ENCODE data around the gene SNX30.

The SNX30 gene

DNA sequence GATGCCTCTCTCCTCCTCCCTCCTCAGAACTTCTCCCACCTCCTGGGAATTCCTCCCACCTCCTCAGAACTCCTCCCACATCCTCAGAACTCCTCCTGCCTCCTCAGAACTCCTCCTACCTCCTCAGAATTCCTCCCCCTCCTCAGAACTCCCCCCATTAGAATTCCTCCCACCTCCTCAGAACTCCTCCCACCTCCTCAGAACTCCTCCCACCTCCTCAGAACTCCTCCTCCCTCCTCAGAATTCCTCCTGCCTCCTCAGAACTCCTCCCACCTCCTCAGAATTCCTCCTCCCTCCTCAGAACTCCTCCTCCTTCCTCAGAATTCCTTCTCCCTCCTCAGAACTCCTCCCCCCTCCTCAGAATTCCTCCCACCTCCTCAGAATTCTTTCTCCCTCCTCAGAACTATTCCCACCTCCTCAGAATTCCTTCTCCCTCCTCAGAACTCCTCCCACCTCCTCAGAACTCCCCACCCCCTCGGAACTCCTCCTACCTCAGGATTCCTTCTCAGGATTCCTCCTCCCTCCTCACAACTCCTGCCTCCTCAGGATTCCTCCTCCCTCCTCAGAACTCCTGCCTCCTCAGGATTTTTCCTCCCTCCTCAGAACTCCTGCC lies 116.2 kb downstream of the SNX30 start:
- DNase-seq: no peak
- TF ChIP-seq, protein P1, sequence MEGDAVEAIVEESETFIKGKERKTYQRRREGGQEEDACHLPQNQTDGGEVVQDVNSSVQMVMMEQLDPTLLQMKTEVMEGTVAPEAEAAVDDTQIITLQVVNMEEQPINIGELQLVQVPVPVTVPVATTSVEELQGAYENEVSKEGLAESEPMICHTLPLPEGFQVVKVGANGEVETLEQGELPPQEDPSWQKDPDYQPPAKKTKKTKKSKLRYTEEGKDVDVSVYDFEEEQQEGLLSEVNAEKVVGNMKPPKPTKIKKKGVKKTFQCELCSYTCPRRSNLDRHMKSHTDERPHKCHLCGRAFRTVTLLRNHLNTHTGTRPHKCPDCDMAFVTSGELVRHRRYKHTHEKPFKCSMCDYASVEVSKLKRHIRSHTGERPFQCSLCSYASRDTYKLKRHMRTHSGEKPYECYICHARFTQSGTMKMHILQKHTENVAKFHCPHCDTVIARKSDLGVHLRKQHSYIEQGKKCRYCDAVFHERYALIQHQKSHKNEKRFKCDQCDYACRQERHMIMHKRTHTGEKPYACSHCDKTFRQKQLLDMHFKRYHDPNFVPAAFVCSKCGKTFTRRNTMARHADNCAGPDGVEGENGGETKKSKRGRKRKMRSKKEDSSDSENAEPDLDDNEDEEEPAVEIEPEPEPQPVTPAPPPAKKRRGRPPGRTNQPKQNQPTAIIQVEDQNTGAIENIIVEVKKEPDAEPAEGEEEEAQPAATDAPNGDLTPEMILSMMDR (IDR thresholded peaks at IDR 0.05; ENCODE audit: low read depth, low read length, missing control alignments): no peak
- H3K27ac ChIP-seq: no peak overlapping the region
- no peak overlapping the region for H3K4me3 ChIP-seq (ENCODE audit: low read depth, low read length)
- in situ Hi-C loops (cut with HindIII; ENCODE audit: low pct_ligation_motif_present, low sequenced_read_pairs): no loop called here
- H3K36me3 ChIP-seq (replicated peaks): no peaks in the 10 kb centered on the region
- no peaks in the 10 kb centered on the region for H3K27me3 ChIP-seq (replicated peaks)

DNA sequence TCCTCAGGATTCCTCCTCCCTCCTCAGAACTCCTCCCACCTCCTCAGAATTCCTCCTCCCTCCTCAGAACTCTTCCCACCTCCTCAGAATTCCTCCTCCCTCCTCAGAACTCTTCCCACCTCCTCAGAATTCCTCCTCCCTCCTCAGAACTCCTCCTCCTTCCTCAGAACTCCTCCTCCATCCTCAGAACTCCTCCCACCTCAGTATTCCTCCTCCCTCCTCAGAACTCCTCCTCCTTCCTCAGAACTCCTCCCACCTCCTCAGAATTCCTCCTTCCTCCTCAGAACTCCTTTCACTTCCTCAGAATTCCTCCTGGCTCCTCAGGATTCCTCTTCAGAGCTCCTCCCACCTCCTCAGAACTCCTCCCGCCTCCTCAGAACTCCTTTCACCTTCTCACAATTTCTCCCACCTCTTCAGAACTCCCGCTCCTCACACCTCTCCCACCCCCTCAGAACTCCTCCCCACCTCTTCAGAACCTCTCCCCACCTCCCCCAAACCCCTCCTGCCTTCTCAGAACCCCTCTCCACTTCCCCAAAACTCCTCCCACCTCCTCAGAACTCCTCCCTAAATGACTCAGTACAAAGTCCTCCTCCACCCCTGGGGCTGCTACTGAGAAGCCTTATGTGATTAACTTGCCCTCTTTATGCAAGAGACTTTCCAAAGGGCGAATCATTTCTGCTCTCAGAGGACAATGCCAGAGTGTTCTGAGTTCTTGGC lies 116.9 kb downstream of the SNX30 start:
- in situ Hi-C loops (cut with HindIII; ENCODE audit: low pct_ligation_motif_present, low sequenced_read_pairs): no loop called here
- peak; percentile 56 for DNase-seq
- TF ChIP-seq, protein P1 (IDR thresholded peaks at IDR 0.05; ENCODE audit: low read depth, low read length, missing control alignments): no peak
- H3K36me3 ChIP-seq (replicated peaks): no peaks in the 10 kb centered on the region
- H3K27me3 ChIP-seq (replicated peaks): no peaks in the 10 kb centered on the region
- H3K27ac ChIP-seq: no peak overlapping the region
- no peak overlapping the region for H3K4me3 ChIP-seq (ENCODE audit: low read depth, low read length)

DNA sequence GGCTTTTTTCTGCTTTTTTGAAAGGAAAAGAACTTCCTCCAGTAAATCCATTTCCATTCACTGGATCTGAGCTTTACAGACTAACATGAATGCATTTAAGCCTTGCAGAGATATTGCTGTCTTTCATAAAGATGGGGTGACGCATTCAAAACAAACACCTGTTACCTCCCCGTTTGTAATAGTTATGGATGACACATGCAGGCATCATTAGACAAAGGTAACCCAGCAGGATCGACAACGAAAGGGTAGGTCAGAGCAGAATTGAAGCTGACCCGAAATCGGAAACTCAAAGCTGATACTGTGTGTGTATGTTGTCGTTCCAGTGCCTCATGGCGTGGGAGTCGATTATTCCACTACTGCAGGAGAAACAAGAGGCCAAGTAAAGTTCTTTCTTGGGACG lies 117.9 kb downstream of the SNX30 start:
- H3K27ac ChIP-seq: no peak overlapping the region
- TF ChIP-seq, protein P1 (IDR thresholded peaks at IDR 0.05; ENCODE audit: low read depth, low read length, missing control alignments): no peak
- H3K36me3 ChIP-seq (replicated peaks): no peaks in the 10 kb centered on the region
- H3K27me3 ChIP-seq (replicated peaks): no peaks in the 10 kb centered on the region
- H3K4me3 ChIP-seq (ENCODE audit: low read depth, low read length): no peak overlapping the region
- DNase-seq: no peak
- in situ Hi-C loops (cut with HindIII; ENCODE audit: low pct_ligation_motif_present, low sequenced_read_pairs): no loop called here

DNA sequence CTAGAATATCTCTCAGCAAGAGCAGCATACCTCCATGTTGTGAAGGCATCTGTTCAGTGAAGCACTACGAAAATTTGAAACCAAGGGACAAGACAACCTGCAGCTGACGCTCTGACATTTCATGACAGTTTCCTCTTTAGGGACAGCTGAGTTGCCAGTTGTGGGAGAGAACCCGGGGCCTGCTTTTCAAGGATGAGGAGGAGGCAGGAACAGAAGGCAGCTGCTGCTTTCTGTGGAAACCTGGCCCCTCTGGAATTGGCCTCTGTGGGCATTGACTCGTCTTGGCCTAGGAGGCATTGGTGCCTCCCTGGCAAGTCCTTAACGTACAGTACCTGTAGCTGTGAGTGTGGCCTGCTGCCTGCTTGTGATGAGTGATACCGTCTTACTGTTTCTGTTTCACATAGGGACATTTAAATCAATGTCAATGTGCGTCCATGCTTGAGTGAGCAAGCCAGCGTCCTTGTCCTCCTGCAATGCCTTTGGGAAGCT lies 118.5 kb downstream of the SNX30 start:
- in situ Hi-C loops (cut with HindIII; ENCODE audit: low pct_ligation_motif_present, low sequenced_read_pairs): no loop called here
- no peak overlapping the region for H3K27ac ChIP-seq

DNA sequence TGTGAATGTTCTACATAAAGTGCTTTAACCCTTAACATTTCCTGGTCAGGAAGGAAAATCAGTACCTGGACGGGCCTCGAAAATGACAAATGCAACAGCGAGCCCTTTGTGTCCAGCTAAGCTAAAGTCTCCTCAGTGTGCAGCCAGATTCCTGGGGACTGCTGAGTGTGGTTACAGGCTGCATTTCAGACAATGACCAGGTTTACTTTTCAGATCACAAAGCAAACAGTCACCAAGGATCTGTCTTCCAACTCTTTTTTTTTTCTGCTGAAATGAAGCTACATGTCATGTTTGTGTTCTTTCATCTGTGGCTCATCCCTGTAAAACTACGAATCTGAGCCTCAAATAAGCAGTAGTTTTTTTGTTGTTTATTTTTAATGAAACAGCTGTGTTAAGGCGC lies 119.4 kb downstream of the SNX30 start:
- no peaks in the 10 kb centered on the region for H3K36me3 ChIP-seq (replicated peaks)
- in situ Hi-C loops (cut with HindIII; ENCODE audit: low pct_ligation_motif_present, low sequenced_read_pairs): no loop called here
- H3K27me3 ChIP-seq (replicated peaks): no peaks in the 10 kb centered on the region
- no peak overlapping the region for H3K27ac ChIP-seq
- TF ChIP-seq, protein P1 (IDR thresholded peaks at IDR 0.05; ENCODE audit: low read depth, low read length, missing control alignments): no peak
- no peak for DNase-seq
- H3K4me3 ChIP-seq (ENCODE audit: low read depth, low read length): no peak overlapping the region

More for the DNA sequence above, 118.5 kb downstream of the SNX30 start:
- H3K36me3 ChIP-seq (replicated peaks): no peaks in the 10 kb centered on the region
- TF ChIP-seq, protein P1 (IDR thresholded peaks at IDR 0.05; ENCODE audit: low read depth, low read length, missing control alignments): no peak
- DNase-seq: no peak
- H3K27me3 ChIP-seq (replicated peaks): no peaks in the 10 kb centered on the region
- no peak overlapping the region for H3K4me3 ChIP-seq (ENCODE audit: low read depth, low read length)

Data from brain microvascular endothelial cell (primary cell).